ENCODE measurements around the gene KIF17.

The KIF17 gene

GRCh38 chr1:20717452-20718342, at the start of gene KIF17:
KIF17 (minus strand) TSS chr1:20718007; CDS start chr1:20717706, 301 bp downstream.
- DNase-seq (peak; percentile 54 to 58), ATAC-seq (peak; percentile 69)
- peaks cover 57% of the 10 kb centered on the region for H3K27me3 Mint-ChIP-seq
- no peak within 1 kb of the TSS for H3K27ac Mint-ChIP-seq
- H3K4me3 Mint-ChIP-seq = peak within 1 kb of the TSS; percentile 68 to 78
- peaks cover 21% of the 10 kb centered on the region for H3K4me1 Mint-ChIP-seq
- no peaks in the 10 kb centered on the region for H3K9me3 Mint-ChIP-seq

DNA sequence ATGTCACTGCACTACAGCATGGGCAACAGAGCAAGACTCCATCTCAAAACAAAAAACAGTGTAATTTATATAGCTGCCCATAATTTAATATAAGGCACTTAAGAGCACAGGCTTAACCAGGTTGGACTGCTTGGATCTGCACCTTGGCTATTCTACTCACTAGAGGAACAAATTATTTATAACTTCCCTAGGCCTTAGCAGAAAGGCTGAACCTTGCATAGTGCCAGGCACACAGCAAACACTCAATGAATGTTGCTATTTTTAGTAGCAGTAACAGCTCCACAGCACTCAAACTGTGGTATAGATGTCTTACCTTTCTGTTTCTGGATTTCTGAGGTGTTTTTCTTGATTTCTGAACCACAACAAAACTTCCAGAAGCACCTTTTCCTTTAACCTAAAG, 49.5 kb upstream of the KIF17 start:
- no peak for DNase-seq
- Mint-ChIP-seq H3K27me3 (no peaks in the 10 kb centered on the region), H3K4me3 (no peak overlapping the region), H3K9me3 (no peaks in the 10 kb centered on the region), H3K27ac (no peak overlapping the region), H3K4me1 (no peaks in the 10 kb centered on the region)
- no peak for ATAC-seq

GRCh38 chr1:20763417-20763816, 45.6 kb upstream of the KIF17 start:
- H3K4me1 Mint-ChIP-seq = no peaks in the 10 kb centered on the region
- no peak overlapping the region for H3K27ac Mint-ChIP-seq
- H3K4me3 Mint-ChIP-seq = no peak overlapping the region
- ATAC-seq = no peak
- DNase-seq = no peak
- no peaks in the 10 kb centered on the region for H3K9me3 Mint-ChIP-seq
- no peaks in the 10 kb centered on the region for H3K27me3 Mint-ChIP-seq

GRCh38 chr1:20760322-20760721, 42.5 kb upstream of the KIF17 start:
- Mint-ChIP-seq H3K4me3 (no peak overlapping the region), H3K27ac (peak overlapping the region in 1 of 2 donors; percentile 42), H3K9me3 (no peaks in the 10 kb centered on the region), H3K27me3 (no peaks in the 10 kb centered on the region), H3K4me1 (no peaks in the 10 kb centered on the region)
- ATAC-seq = no peak
- no peak for DNase-seq

- no peaks in the 10 kb centered on the region for H3K9me3 Mint-ChIP-seq
- no peak overlapping the region for H3K27ac Mint-ChIP-seq
- no peak for ATAC-seq
- no peak for DNase-seq
- H3K4me3 Mint-ChIP-seq = no peak overlapping the region
- H3K27me3 Mint-ChIP-seq = no peaks in the 10 kb centered on the region
- H3K4me1 Mint-ChIP-seq = no peaks in the 10 kb centered on the region
These were observed 35.8 kb upstream of the KIF17 start for GRCh38 chr1:20753589-20753988.

- no peak overlapping the region for H3K4me3 Mint-ChIP-seq
- H3K27ac Mint-ChIP-seq = peak overlapping the region; percentile 19 to 71
- no peak for DNase-seq
- no peaks in the 10 kb centered on the region for H3K4me1 Mint-ChIP-seq
- H3K9me3 Mint-ChIP-seq = no peaks in the 10 kb centered on the region
- no peaks in the 10 kb centered on the region for H3K27me3 Mint-ChIP-seq
- ATAC-seq = no peak
These were observed 33.7 kb upstream of the KIF17 start for GRCh38 chr1:20751462-20751990.

- ATAC-seq (no peak), DNase-seq (no peak)
- Mint-ChIP-seq H3K27ac (peak overlapping the region in 1 of 2 donors; percentile 85), H3K4me3 (no peak overlapping the region), H3K4me1 (no peaks in the 10 kb centered on the region), H3K9me3 (no peaks in the 10 kb centered on the region), H3K27me3 (no peaks in the 10 kb centered on the region)
These were observed 24.9 kb upstream of the KIF17 start for GRCh38 chr1:20742671-20743070.

DNA sequence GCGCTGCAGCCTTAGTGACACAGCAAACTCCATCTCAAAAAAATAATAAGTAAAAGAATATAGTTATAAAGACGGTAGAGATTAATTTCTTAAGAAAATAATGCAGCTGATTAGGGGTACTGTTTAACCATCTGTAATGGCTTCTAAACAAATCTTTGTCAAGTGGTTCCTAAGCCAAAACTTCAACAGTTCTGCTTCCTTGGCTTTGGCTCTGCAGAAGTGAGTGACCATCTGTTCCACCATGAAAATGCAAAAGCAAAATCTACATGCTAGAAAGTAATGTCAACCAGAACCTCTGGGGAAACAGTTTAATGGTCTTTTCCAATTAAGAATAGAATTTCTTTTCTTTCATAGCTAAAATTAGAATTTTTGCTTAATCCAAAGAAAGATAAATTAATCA, 23.0 kb upstream of the KIF17 start:
- no peak for ATAC-seq
- Mint-ChIP-seq H3K27ac (no peak overlapping the region), H3K9me3 (no peaks in the 10 kb centered on the region), H3K4me3 (no peak overlapping the region), H3K27me3 (no peaks in the 10 kb centered on the region), H3K4me1 (no peaks in the 10 kb centered on the region)
- no peak for DNase-seq

- DNase-seq = no peak
- H3K4me1 Mint-ChIP-seq = no peaks in the 10 kb centered on the region
- no peak overlapping the region for H3K27ac Mint-ChIP-seq
- H3K27me3 Mint-ChIP-seq = no peaks in the 10 kb centered on the region
- H3K4me3 Mint-ChIP-seq = no peak overlapping the region
- no peak for ATAC-seq
- no peaks in the 10 kb centered on the region for H3K9me3 Mint-ChIP-seq
These were observed 21.4 kb upstream of the KIF17 start for GRCh38 chr1:20739225-20739624.

GRCh38 chr1:20735581-20736111, 17.8 kb upstream of the KIF17 start:
- ATAC-seq (no peak), DNase-seq (no peak)
- no peak overlapping the region for H3K4me3 Mint-ChIP-seq
- H3K9me3 Mint-ChIP-seq = no peaks in the 10 kb centered on the region
- peaks cover 11% of the 10 kb centered on the region for H3K27me3 Mint-ChIP-seq
- H3K27ac Mint-ChIP-seq = peak overlapping the region in 1 of 2 donors; percentile 87
- peaks cover 25% of the 10 kb centered on the region for H3K4me1 Mint-ChIP-seq

DNA sequence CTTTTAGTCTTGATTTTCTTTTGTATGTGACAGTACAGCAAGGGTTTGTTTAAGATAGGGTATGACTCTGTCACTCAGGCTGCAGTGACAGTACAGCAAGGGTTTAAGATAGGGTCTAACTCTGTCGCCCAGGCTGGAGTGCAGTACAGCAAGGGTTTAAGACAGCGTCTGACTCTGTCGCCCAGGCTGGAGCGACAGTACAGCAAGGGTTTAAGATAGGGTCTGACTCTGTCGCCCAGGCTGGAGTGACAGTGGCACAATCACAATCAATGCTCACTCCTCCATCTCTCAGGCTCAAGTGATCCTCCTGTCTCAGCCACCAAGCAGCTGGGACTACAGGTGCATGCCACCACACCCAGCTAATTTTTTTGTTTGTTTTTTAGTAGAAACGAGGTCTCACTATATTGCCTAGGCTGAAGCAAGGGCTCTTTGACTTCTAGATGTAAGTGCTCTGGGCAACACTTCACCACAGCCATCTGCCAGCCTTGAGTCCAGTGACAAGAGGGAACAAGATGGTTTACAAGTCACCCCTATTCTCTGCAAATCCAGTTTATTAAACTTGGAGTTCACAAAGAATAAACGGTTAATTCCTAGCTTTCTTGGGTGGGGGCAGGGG, 15.7 kb upstream of the KIF17 start:
- DNase-seq (no peak), ATAC-seq (no peak)
- H3K9me3 Mint-ChIP-seq = no peaks in the 10 kb centered on the region
- H3K4me1 Mint-ChIP-seq = peaks cover 35% of the 10 kb centered on the region
- H3K4me3 Mint-ChIP-seq = peak overlapping the region; percentile 86 to 95
- H3K27ac Mint-ChIP-seq = peak overlapping the region; percentile 27 to 63
- H3K27me3 Mint-ChIP-seq = peaks cover 32% of the 10 kb centered on the region

DNA sequence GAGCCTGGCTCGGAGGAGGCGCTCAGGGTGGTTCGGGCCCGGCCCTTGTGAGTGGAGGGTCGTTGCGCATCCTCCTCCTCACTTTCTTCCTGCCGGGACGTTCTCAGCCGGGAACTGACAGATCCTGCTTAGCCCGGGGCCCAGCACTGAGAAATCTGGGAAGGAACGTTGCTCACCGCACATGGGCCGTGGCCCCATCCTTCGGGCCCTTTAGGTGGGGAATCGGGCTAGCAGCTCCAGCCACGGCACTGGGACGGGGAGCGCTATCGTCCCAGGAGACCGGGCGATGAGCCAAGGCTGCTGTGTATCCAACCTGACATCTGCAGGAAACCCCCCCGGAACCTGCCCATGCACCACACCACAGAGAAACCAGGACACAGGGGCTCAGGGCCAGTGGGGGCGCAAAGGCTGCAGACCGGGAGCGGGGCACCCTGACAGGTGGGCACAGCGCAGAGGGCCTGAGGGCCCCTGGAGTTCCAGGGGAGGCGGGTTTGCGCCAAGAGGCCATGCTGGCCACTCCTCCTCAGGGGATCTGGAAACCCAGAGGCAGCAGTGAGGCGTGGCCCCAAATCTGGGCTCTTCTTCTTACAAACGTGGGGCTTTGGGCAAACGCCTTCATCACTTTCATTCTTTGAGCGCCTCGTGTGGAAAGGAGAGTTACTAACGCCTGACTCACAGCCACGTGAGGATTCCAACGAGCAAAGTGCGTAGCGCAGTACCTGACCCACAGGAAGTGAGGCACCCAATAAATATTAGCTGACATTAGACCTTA, 15.0 kb upstream of the KIF17 start, which contains the start of gene SH2D5:
Gene SH2D5, minus strand, starts transcription at position 116 of the 772 bp plus-strand sequence. CDS start 4,659 bp downstream, outside the sequence.
- peaks cover 39% of the 10 kb centered on the region for H3K27me3 Mint-ChIP-seq
- H3K4me3 Mint-ChIP-seq = peak within 1 kb of the TSS; percentile 86 to 96
- ATAC-seq (peak; percentile 89), DNase-seq (peak; percentile 66 to 80)
- peaks cover 35% of the 10 kb centered on the region for H3K4me1 Mint-ChIP-seq
- no peaks in the 10 kb centered on the region for H3K9me3 Mint-ChIP-seq
- peak within 1 kb of the TSS; percentile 63 to 93 for H3K27ac Mint-ChIP-seq

DNA sequence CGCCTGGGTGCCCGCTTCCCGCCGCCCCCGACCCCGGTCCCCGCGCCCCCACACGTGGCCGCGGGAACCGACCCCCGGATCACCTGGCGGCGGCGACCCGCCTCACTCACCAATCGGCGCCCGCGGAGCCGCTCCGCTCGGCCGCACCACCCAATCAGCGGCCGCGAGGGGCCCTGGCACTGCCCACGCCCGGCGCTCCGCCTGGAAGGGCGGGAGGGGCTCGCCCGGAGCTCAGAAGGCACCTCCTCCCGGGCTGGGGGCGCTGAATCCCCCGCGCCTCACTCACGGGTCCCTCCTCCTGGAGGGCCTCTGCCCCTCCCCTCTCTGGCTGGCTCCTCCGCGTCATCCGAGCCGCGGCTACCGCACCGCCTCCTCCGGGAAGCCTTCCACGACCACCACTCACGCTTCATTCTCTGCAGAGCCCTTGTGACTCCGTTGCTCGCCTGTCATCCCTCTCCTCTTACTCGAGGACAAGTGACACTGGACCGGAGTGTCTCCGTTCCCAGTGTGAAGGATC, 14.3 kb upstream of the KIF17 start:
- peak overlapping the region in 1 of 2 donors; percentile 93 for H3K27ac Mint-ChIP-seq
- DNase-seq (peak; percentile 52 to 61), ATAC-seq (peak; percentile 54)
- peaks cover 40% of the 10 kb centered on the region for H3K27me3 Mint-ChIP-seq
- no peaks in the 10 kb centered on the region for H3K9me3 Mint-ChIP-seq
- peaks cover 35% of the 10 kb centered on the region for H3K4me1 Mint-ChIP-seq
- peak overlapping the region; percentile 86 to 95 for H3K4me3 Mint-ChIP-seq

DNA sequence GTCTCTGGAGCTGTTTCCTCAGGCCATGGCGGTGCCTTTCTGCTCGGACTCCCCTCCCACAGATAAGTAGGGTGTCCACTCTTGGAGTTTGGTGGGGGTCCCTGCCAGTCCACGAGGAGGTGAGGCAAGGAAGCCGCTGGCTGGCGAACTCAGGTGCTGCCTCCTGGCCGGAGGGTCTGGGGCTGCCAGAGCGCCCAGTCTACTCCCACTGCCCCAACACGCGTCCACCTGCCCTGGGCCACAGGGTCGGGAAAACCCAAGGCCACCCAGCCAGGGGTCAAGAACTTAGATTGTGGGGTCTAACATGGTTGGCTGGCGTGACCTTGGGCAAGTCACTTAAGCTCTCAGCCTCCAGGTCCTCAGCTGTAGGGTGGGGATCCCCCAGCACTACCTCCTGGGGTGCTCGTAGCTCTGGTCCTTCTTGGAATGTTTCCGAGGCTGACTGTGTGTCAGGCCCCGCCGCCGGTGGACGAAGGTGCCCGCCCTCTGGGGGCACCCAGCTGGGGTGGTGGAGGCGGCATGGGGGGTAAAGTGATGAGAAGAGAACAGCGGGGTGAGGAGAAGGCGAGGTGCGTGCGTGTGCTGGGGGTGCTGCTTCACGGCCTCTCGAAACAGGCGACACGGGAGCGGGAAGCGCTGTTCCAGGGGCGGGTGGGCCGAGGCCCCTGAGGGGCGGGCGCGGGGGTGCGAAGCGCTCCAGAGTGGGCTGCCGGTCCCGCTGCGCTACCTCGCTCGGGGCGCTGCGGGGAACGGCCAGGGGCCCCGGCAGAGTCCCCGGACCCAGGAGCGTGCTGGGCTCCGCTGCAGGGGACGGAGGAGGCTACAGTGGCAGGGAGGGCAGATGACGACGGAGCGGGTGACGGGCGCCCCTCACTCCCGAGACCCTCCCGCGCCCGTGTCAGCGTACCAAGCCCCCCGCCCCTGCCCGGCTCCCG, 13.5 kb upstream of the KIF17 start:
- no peaks in the 10 kb centered on the region for H3K9me3 Mint-ChIP-seq
- DNase-seq (peak in 1 of 2 donors; percentile 30), ATAC-seq (peak; percentile 37)
- H3K27ac Mint-ChIP-seq = peak overlapping the region in 1 of 2 donors; percentile 63
- peaks cover 40% of the 10 kb centered on the region for H3K27me3 Mint-ChIP-seq
- H3K4me1 Mint-ChIP-seq = peaks cover 35% of the 10 kb centered on the region
- H3K4me3 Mint-ChIP-seq = peak overlapping the region; percentile 82 to 96

Data from stimulated activated naive CD8-positive, alpha-beta T cell treated with anti-CD3 and anti-CD28 coated beads, Interleukin-15, amount 100 ng/mL, for 72 hours (primary cell).